IMR-90 (cell line): Measurements from ENCODE around the gene DNAH6. TPM values are rescaled to one million over a fixed set of nuclear protein-coding genes. Genes with fewer than 3 reads are reported as not detected.

Source experiments
- CEBPB ChIP-seq: IDR thresholded peaks from 2 replicates; pipeline ENCODE4 v1.6.1; 2012; ENCODE audit warnings: low read depth, low read length, improper control_type of control experiment
- MXI1 ChIP-seq: IDR thresholded peaks from 2 replicates; pipeline ENCODE4 v1.6.1; 2012; ENCODE audit warnings: low read depth, mild to moderate bottlenecking, low read length, moderate library complexity, borderline replicate concordance
- RFX5 ChIP-seq: IDR thresholded peaks from 2 replicates; pipeline ENCODE4 v1.8.0; 2012; ENCODE audit warnings: low read depth, mild to moderate bottlenecking, low read length, moderate library complexity
- SMC3 ChIP-seq: fragments of 150-350 bp; IDR thresholded peaks from 2 replicates; pipeline ENCODE4 v1.6.1; 2016; ENCODE audit warnings: low read depth, mild to moderate bottlenecking, antibody characterized with exemption, low read length, moderate library complexity
- polyA plus RNA-seq, 3 experiments: library from polyadenylated mRNA; depleted of rRNA; stranded (reverse); fragments of >200 nt; gene quantifications; 2 replicates each; pipeline ENCODE4 v1.2.3, GENCODE V29; 2012; ENCODE audit warnings: low replicate concordance in 1 of 3
- total RNA-seq: library from RNA; depleted of rRNA; stranded (reverse); fragments of >200 nt; gene quantifications from 2 replicates; pipeline ENCODE4 v1.2.3, GENCODE V29; 2012
- TF ChIP-seq, protein P1 (sequence below): conservative IDR thresholded peaks from 2 replicates; pipeline ENCODE4 v1.5.1; 2012; ENCODE audit warnings: mild to moderate bottlenecking, low read depth, low read length, improper control_type of control experiment

Gene DNAH6
- total and polyA plus RNA-seq, 2 of the 4 experiments (the other 2 are of a cell fraction), result under 0.01 to 0.07 TPM

DNA sequence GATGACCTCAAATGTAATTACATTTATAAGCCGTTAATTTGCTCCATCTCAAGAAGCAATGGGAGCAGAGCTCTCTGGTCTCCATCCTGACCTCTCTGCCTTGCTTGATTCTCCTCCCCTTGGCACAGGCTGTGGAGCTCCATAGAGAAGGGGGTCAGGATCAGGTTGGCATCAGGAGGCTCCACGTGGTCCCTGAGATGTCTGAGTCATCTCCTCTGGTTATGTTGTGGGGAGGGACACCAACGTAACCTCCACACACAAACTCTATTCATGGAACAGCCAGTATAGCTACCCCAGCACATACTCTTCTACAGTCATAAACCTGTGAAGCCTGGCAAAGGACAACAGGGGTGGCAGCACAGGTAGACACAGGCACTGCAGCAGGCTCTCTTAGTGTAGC lies 335.6 kb downstream of the DNAH6 start (continued):
- TF ChIP-seq, protein P1, sequence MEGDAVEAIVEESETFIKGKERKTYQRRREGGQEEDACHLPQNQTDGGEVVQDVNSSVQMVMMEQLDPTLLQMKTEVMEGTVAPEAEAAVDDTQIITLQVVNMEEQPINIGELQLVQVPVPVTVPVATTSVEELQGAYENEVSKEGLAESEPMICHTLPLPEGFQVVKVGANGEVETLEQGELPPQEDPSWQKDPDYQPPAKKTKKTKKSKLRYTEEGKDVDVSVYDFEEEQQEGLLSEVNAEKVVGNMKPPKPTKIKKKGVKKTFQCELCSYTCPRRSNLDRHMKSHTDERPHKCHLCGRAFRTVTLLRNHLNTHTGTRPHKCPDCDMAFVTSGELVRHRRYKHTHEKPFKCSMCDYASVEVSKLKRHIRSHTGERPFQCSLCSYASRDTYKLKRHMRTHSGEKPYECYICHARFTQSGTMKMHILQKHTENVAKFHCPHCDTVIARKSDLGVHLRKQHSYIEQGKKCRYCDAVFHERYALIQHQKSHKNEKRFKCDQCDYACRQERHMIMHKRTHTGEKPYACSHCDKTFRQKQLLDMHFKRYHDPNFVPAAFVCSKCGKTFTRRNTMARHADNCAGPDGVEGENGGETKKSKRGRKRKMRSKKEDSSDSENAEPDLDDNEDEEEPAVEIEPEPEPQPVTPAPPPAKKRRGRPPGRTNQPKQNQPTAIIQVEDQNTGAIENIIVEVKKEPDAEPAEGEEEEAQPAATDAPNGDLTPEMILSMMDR, result no peak
- no peak for TF ChIP-seq RFX5
- TF ChIP-seq CEBPB, result no peak
- TF ChIP-seq MXI1, result no peak
- no peak for TF ChIP-seq SMC3
